ENCODE data around the gene GNLY. TPM values are rescaled to one million over a fixed set of nuclear protein-coding genes. Genes with fewer than 3 reads are reported as not detected.
A peak's percentile ranks its signal among the peaks of the same experiment; 100 is the strongest.
"Not testable (repeated sequence)": the region's sequence is repeated elsewhere in the genome, so short reads cannot be mapped to it uniquely, and the experiment has no call there.

The GNLY gene
- total RNA-seq, 4 donors from 2014 or later: 1.7 to 15.3 (median 10.5) TPM; not detected in 1

DNA sequence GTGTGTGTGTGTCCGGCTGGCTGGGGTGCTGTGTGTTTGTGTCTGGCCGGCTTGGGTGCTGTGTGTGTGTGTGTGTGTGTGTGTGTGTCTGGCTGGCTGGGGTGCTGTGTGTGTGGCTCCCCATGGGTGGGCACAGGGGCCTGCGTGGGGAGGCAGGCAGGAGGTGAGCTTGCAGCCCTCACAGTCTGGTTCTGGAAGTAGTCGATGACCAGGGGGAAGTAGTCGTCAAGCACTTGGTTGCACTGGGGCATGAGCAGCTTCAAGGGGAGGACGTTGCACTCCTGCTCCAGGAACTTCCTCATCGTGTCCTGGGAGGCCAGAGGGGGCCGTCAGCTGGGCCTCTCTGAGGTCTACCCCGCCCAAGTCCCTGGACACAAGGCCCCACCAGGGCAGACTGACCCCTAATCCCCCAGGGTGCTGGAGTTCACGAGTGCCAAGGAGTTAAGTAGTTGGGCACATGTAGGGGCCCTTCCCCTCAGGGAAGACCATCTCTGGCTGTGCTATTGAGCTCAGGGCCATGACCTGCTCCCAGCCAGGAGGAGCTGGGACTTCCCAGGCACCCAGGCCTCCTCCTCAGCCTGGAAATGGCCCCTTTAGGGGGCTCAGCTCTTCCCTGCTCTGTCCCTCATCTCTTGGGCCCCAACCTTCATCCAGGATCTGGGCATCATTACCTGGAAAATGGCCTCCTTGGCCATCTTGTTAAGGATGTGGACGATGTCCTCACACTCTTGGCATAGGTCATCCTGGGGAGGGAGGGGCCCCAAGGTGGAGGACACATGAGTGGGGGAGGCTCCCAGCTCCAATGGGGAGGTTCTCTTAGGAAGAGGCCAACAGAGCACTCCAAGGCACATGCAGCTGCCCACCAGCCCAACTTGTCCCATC, 27.5 kb upstream of the GNLY start:
- TF ChIP-seq POLR2A (IDR thresholded peaks at IDR 0.05): no peak
- TF ChIP-seq, protein P1, sequence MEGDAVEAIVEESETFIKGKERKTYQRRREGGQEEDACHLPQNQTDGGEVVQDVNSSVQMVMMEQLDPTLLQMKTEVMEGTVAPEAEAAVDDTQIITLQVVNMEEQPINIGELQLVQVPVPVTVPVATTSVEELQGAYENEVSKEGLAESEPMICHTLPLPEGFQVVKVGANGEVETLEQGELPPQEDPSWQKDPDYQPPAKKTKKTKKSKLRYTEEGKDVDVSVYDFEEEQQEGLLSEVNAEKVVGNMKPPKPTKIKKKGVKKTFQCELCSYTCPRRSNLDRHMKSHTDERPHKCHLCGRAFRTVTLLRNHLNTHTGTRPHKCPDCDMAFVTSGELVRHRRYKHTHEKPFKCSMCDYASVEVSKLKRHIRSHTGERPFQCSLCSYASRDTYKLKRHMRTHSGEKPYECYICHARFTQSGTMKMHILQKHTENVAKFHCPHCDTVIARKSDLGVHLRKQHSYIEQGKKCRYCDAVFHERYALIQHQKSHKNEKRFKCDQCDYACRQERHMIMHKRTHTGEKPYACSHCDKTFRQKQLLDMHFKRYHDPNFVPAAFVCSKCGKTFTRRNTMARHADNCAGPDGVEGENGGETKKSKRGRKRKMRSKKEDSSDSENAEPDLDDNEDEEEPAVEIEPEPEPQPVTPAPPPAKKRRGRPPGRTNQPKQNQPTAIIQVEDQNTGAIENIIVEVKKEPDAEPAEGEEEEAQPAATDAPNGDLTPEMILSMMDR (IDR thresholded peaks at IDR 0.05): no peak
- H3K4me1 ChIP-seq: no peaks in the 10 kb centered on the region
- DNase-seq: peak in 1 of 3 donors; percentile 45
- H3K9me3 ChIP-seq: no peaks in the 10 kb centered on the region
- no peak overlapping the region for H3K27ac ChIP-seq
- H3K27me3 ChIP-seq: no peaks in the 10 kb centered on the region
- no peaks in the 10 kb centered on the region for H3K36me3 ChIP-seq
- H3K4me3 ChIP-seq: no peak overlapping the region

DNA sequence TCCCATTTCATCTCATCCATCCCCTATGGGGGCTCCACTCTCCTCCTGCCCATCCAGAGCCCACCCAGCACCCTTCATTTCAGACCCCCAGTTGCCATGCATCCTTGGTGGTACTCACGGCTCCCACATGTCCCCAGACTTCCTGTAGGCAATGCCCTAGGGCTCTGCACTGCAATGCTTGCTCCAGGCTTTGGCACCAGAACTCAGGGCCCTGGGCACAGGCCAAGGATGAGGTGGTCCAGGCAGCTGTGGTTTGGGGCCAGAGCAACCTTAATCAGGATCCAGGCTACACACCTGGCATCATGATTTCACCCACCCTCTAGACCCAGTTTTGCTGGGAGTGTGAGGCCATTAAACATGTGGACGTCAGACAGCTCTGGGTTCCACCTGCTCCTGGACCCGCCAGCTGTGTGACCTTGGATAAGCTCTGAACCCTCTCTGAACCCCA, 26.6 kb upstream of the GNLY start:
- peak in 1 of 3 donors; percentile 34 for DNase-seq
- H3K27me3 ChIP-seq: no peaks in the 10 kb centered on the region
- H3K4me3 ChIP-seq: no peak overlapping the region
- H3K27ac ChIP-seq: no peak overlapping the region
- H3K36me3 ChIP-seq: no peaks in the 10 kb centered on the region
- no peaks in the 10 kb centered on the region for H3K4me1 ChIP-seq
- no peaks in the 10 kb centered on the region for H3K9me3 ChIP-seq
- TF ChIP-seq, protein P1 (IDR thresholded peaks at IDR 0.05): no peak

DNA sequence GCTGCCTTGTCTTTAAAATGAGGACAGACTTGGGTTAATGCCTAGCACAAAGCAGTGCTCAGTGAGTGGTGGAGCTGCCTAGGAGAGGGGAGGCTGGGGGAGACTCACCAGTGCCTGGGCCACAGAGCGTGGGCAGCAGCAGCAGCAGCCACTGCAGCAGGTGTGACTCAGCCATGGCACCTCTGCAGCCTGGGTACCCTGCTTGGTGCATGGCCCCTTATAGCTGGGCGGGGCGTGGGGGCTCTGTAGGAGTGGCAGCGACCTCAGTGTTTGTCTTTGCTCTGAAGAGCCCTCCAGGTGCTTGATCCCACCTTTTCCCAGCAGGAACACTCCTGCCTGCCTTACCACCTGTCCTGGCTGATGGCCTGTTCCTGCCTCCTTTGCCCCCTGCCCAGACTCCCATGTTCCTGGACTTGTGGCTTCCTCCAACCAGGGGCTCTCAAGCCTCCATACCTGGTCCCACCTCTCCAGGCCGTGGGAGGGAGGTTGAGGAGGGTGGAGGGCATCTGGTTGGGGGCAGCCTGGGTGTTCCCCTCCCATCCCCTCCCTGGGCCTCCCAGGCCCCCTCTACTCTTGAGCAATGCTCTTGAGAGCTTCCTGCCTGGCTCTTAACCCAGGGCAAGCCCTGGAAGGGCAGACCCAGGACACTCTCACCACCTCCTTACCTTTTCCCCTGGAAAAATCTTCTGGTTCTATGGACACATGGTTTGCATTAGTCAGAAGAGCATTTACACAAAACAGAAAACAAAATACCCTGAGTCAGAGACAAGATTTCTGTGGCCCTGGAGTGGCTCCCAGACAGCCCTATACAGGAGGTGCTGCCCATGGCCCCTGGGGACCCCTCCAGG, 25.9 kb upstream of the GNLY start, which contains the start of gene SFTPB:
Gene SFTPB (minus strand): TSS at position 191 of the 848 bp plus-strand sequence. CDS start 16 bp downstream, at position 175.
- no peaks in the 10 kb centered on the region for H3K4me1 ChIP-seq
- H3K9me3 ChIP-seq: no peaks in the 10 kb centered on the region
- no peak within 1 kb of the TSS for H3K4me3 ChIP-seq
- TF ChIP-seq, protein P1 (IDR thresholded peaks at IDR 0.05): no peak
- no peak for TF ChIP-seq POLR2A (IDR thresholded peaks at IDR 0.05)
- H3K27ac ChIP-seq: no peak within 1 kb of the TSS
- DNase-seq: peak in 1 of 3 donors; percentile 36
- H3K27me3 ChIP-seq: no peaks in the 10 kb centered on the region
- no peaks in the 10 kb centered on the region for H3K36me3 ChIP-seq

DNA sequence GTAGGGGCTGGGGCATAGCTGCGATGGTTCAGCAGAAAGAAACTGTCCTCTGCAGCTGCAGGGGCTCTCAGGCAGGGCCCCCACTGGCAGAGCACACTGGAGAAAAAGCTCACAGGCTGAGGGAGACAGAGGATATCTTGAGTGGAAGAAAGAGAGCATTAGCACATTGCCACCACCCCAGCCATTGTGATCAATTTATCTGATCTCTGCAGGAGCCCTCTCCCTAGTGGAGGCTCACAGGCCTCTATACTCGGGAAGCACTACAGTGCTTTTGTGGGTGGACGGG, 25.4 kb upstream of the GNLY start:
- Histone ChIP-seq H3K4me1 (no peaks in the 10 kb centered on the region), H3K36me3 (no peaks in the 10 kb centered on the region), H3K4me3 (no peak overlapping the region), H3K27me3 (no peaks in the 10 kb centered on the region), H3K9me3 (no peaks in the 10 kb centered on the region), H3K27ac (no peak overlapping the region)
- no peak for DNase-seq
- no peak for TF ChIP-seq POLR2A (IDR thresholded peaks at IDR 0.05)
- TF ChIP-seq, protein P1 (IDR thresholded peaks at IDR 0.05): no peak

DNA sequence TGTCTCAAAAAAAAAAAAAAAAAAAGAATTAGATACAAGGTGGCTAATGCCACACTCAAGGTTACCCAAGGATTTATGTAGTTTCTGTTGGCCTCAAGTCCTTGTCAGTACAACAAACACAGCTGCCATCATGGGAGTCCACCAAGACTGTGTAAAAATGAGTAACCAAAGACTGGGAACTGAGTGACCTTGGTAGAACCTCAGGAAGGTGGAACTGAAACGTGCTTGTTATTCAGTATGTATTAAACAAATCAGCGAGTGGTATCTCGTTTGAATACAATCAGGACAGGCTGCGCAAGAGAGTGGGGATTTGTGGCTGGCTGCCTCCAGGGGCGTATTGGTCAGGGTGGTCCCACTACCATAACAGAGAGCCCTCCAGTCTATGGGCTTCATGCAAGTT, 24.6 kb upstream of the GNLY start:
- Histone ChIP-seq H3K9me3 (no peaks in the 10 kb centered on the region), H3K27me3 (no peaks in the 10 kb centered on the region), H3K4me3 (no peak overlapping the region), H3K4me1 (no peaks in the 10 kb centered on the region), H3K27ac (no peak overlapping the region), H3K36me3 (no peaks in the 10 kb centered on the region)
- TF ChIP-seq, protein P1 (IDR thresholded peaks at IDR 0.05): no peak
- no peak for TF ChIP-seq POLR2A (IDR thresholded peaks at IDR 0.05)
- DNase-seq: peak in 1 of 3 donors; percentile 28

DNA sequence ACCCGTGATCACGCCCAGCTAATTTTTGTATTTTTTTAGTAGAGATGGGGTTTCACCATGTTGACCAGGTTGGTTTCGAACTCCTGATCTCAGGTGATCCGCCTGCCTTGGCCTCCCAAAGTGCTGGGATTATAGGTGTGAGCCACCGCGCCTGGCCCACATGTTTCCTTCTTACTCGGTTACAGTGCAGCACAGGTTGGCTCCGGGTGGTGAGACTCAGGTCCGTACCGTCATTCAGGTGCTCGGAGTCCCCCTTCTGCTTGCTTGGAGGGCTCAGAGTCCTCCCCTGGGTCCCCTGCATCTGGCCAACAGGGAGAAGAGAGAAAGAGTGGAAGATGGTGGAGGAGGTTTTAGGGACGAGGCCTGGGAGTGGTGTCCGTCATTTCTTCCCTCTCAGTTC, 23.7 kb upstream of the GNLY start:
- not testable (repeated sequence) for H3K36me3 ChIP-seq, H3K4me3 ChIP-seq, H3K27me3 ChIP-seq, H3K27ac ChIP-seq, H3K9me3 ChIP-seq, H3K4me1 ChIP-seq
- DNase-seq: peak in 1 of 3 donors; percentile 34

All from Peyer's patch (tissue), 4 donors.